Measurements from ENCODE around the gene IGFBP3. TPM values are rescaled to one million over a fixed set of nuclear protein-coding genes. Genes with fewer than 3 reads are reported as not detected.

Gene IGFBP3
- polyA plus RNA-seq, 1 donor from 2014 or later, result 0.33 TPM

DNA sequence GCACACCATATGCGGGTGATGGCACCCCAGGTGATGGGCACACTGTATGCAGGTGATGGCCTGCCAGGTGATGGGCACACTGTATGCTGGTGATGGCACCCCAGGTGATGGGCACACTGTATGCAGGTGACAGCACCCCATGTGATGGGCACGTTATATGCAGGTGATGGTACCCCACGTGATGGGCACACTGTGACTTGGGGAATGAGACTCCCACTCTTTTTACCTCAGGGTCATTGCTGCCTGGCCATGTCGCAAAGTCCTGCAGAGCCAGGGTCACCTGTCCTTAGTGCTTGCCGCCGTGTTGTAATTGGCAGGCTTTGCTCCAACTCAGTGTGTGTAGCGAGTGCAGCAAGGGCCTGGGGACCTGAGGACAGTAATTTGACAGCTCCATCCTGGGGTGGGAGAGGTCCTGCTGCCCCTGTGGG, 40.6 kb downstream of the IGFBP3 start:
- no peak overlapping the region for H3K27ac Mint-ChIP-seq
- peaks cover 4% of the 10 kb centered on the region for H3K36me3 Mint-ChIP-seq
- no peak overlapping the region for H3K4me3 Mint-ChIP-seq
- peaks cover 6% of the 10 kb centered on the region for H3K27me3 Mint-ChIP-seq
- H3K4me1 Mint-ChIP-seq, result no peaks in the 10 kb centered on the region
- H3K9me3 Mint-ChIP-seq, result peaks cover 0 to 17% (median 10%) of the 10 kb centered on the region in 3 donors

GRCh38 chr7:45878457-45879144, 42.5 kb downstream of the IGFBP3 start:
- Mint-ChIP-seq H3K4me3 (peak overlapping the region in 1 of 4 donors; percentile 49), H3K36me3 (peaks cover 2% of the 10 kb centered on the region), H3K9me3 (peaks cover 0 to 17% (median 10%) of the 10 kb centered on the region in 3 donors), H3K27ac (no peak overlapping the region), H3K27me3 (no peaks in the 10 kb centered on the region), H3K4me1 (no peaks in the 10 kb centered on the region)

GRCh38 chr7:45876519-45876918, 44.6 kb downstream of the IGFBP3 start:
- H3K27ac Mint-ChIP-seq, result no peak overlapping the region
- H3K27me3 Mint-ChIP-seq, result peaks cover 5% of the 10 kb centered on the region
- H3K9me3 Mint-ChIP-seq, result peaks cover 0 to 17% (median 10%) of the 10 kb centered on the region in 3 donors
- no peaks in the 10 kb centered on the region for H3K4me1 Mint-ChIP-seq
- no peak overlapping the region for H3K4me3 Mint-ChIP-seq
- H3K36me3 Mint-ChIP-seq, result peaks cover 2% of the 10 kb centered on the region

- Mint-ChIP-seq H3K4me3 (no peak overlapping the region), H3K36me3 (peaks cover 2% of the 10 kb centered on the region), H3K9me3 (peaks cover 0 to 17% (median 10%) of the 10 kb centered on the region in 3 donors), H3K27ac (no peak overlapping the region), H3K4me1 (no peaks in the 10 kb centered on the region), H3K27me3 (peaks cover 5% of the 10 kb centered on the region)
These were observed 46.5 kb downstream of the IGFBP3 start for GRCh38 chr7:45874408-45875131.

DNA sequence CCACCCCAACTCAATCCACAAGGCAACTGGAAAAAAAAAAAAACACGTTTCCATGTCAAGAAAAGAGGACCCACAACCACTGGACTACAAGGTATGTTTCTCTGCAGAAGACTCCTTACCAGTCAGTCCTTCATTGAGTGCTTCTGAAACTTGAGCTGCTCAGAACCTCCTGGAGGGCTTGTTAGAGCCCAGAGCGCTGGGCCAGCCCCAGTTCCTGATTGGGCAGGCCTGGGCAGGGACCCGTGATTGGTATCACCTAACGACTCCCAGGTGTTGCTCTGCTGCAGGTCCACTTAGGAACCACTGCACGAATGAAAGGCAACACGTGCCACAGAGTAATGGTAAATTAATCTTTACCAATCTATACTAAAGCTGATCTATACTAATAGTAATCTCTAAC, 47.7 kb downstream of the IGFBP3 start:
- Mint-ChIP-seq H3K4me3 (no peak overlapping the region), H3K9me3 (peaks cover 0 to 14% (median 5%) of the 10 kb centered on the region in 3 donors), H3K27ac (no peak overlapping the region), H3K4me1 (no peaks in the 10 kb centered on the region), H3K27me3 (peaks cover 9% of the 10 kb centered on the region), H3K36me3 (no peaks in the 10 kb centered on the region)

- Mint-ChIP-seq H3K4me1 (no peaks in the 10 kb centered on the region), H3K27ac (no peak within 1 kb of the TSS), H3K9me3 (peaks cover 0 to 12% (median 2%) of the 10 kb centered on the region in 3 donors), H3K36me3 (no peaks in the 10 kb centered on the region), H3K4me3 (no peak within 1 kb of the TSS), H3K27me3 (peaks cover 9% of the 10 kb centered on the region)
These were observed 48.1 kb downstream of the IGFBP3 start, which contains the start of gene CCDC201 for GRCh38 chr7:45873035-45873354. CCDC201 (minus strand) TSS chr7:45873082; CDS start chr7:45873007, 75 bp downstream.

- Mint-ChIP-seq H3K27me3 (peaks cover 9% of the 10 kb centered on the region), H3K4me3 (no peak overlapping the region), H3K4me1 (no peaks in the 10 kb centered on the region), H3K27ac (no peak overlapping the region), H3K9me3 (peaks cover 2 to 10% (median 2%) of the 10 kb centered on the region in 3 donors), H3K36me3 (no peaks in the 10 kb centered on the region)
These were observed 48.7 kb downstream of the IGFBP3 start for GRCh38 chr7:45872116-45873034.

DNA sequence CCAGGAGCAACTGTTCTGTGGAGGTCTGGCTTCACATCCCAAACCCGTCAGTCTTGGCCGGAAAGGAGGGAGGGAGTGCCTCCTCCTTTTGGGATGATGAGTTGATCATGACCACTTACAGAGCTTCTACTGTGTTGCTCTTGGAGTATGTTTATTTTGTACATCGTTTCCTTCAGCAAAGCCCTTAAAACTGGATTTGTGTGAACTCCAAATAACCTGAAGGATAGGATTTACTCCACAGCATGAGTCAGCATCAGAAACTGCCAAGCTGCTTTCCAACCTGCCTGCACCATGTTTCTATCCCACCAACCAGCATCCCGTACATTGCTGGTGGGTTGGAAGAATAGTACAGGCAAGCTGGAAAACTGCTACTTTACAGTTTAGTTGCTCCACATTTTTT, 51.6 kb downstream of the IGFBP3 start:
- Mint-ChIP-seq H3K9me3 (peaks cover 0 to 5% (median 2%) of the 10 kb centered on the region in 3 donors), H3K36me3 (no peaks in the 10 kb centered on the region), H3K4me1 (no peaks in the 10 kb centered on the region), H3K27ac (no peak overlapping the region), H3K4me3 (no peak overlapping the region), H3K27me3 (peaks cover 9% of the 10 kb centered on the region)

DNA sequence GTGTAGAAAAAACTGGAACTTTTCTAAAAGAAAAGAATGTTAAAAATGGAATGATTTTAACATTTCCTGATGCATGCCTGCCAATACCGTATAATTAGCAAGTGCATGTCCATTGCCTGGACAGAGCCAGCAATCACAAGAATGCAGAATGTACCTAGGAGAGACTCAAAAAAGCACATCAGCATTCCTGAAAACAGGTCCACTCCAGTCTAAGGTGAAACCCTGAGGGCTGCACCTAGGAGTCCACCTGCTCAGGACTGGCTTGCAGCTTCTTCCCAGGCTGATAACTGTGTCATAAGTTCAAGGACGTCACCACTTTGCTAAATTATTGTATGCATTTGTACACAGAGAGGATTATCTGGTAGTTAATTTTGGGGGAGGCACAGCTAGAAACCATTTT, 53.6 kb downstream of the IGFBP3 start:
- Mint-ChIP-seq H3K36me3 (peaks cover 3% of the 10 kb centered on the region), H3K9me3 (peaks cover 0 to 5% (median 2%) of the 10 kb centered on the region in 3 donors), H3K4me3 (no peak overlapping the region), H3K27ac (no peak overlapping the region), H3K4me1 (no peaks in the 10 kb centered on the region), H3K27me3 (peaks cover 8% of the 10 kb centered on the region)

DNA sequence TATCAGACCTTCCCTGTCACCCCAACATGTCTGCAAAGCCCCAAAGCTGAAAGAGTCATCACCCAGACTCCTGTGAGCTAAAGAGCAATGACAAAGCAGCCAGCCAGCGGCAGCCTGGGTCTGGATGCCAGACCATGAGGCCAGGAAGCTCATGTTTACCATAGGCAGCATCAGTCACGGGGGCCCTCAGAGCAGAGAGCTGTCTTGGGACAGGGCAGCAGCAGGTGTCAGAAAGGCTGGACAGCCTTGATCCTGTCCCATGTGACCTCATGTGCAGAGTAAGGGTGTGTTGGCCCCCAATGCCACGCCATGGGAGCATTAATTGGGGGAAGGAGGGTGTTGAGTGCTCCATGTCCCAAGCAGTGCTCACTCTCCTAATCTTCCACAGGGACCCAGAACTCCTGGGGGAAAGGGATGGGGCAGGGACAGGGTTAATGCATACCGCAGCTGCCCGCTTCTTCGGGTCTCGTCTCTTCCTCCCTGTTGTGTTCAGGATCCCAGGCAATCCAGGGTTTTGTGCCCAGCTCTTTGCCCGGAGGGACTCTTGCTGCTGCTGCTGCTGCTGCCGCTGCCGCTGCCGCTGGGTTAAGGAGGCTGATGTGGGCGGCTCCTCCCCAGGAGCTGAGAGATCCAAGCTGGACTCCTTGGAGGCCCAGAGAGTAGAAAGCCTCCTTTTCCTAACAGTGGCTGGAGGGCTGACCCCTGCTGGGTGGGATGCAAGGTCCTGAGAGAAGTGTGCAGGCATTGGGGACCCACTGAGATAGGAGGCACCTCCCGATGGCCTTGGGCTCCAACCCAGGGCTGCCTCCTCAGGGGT, 55.3 kb downstream of the IGFBP3 start:
- no peak overlapping the region for H3K27ac Mint-ChIP-seq

GRCh38 chr7:45863715-45864114, 57.4 kb downstream of the IGFBP3 start:
- peaks cover 0 to 5% (median 2%) of the 10 kb centered on the region in 3 donors for H3K9me3 Mint-ChIP-seq
- no peaks in the 10 kb centered on the region for H3K4me1 Mint-ChIP-seq
- peaks cover 3% of the 10 kb centered on the region for H3K36me3 Mint-ChIP-seq
- peaks cover 3% of the 10 kb centered on the region for H3K27me3 Mint-ChIP-seq
- H3K4me3 Mint-ChIP-seq, result no peak overlapping the region
- no peak overlapping the region for H3K27ac Mint-ChIP-seq

More for the DNA sequence above, 55.3 kb downstream of the IGFBP3 start:
- Mint-ChIP-seq H3K36me3 (peaks cover 3% of the 10 kb centered on the region), H3K4me1 (no peaks in the 10 kb centered on the region), H3K27me3 (peaks cover 5% of the 10 kb centered on the region), H3K4me3 (no peak overlapping the region), H3K9me3 (peaks cover 0 to 5% (median 2%) of the 10 kb centered on the region in 3 donors)
